K562 (cell line): Measurements from ENCODE around the gene ITSN1. TPM values are rescaled to one million over a fixed set of nuclear protein-coding genes. Genes with fewer than 3 reads are reported as not detected.

Experiments
- ATAC-seq: fragments of 200-7000 bp; cut with Tn5 transposase; 3 replicates; pipeline ENCODE4 v1.9.1; 2020; ENCODE audit warnings: moderate library complexity
- BruUV-seq: library from RNA; stranded (reverse); fragments of 400-500 nt; replicated peaks from 2 replicates; lab custom pipeline; 2021; lab: Mats Ljungman, UMichigan
- CTCF ChIA-PET: fragments of 300-600 bp; formaldehyde crosslinking; extraction: SDS; loops from one replicate; lab custom pipeline; 2021; ENCODE audit warnings: low intra/inter-chr PET ratio; lab: Yijun Ruan, JAX
- POLR2A ChIA-PET: fragments of 300-600, 350-650 bp; sonication (Branson Sonifier 250); formaldehyde crosslinking; extraction: SDS; loops from one replicate; lab custom pipeline; 2021; ENCODE audit warnings: antibody characterized with exemption, inconsistent platforms; lab: Yijun Ruan, JAX
- DNase-seq, 4 experiments: peaks; one replicate each; pipeline versions ENCODE4 v3.0.0 to v3.0.0-alpha.2; 2011 to 2018; ENCODE audit warnings: low spot score in 3 of 4, mixed read lengths in 3 of 4; ENCODE audit errors: extremely low read depth in 1 of 4
- FAIRE-seq: peaks from 2 replicates; lab custom pipeline; 2011; peaks lifted over from hg19 to GRCh38; lab: Jason Lieb, UNC
- H2AFZ ChIP-seq: 2 replicates; pipeline ENCODE4 v1.6.0; 2011; ENCODE audit warnings: low read depth, low read length, control low read depth, inconsistent platforms
- H3K27ac ChIP-seq: fragments of 200-600 bp; 3 replicates; pipeline ENCODE4 v1.8.0; 2011; ENCODE audit warnings: low read depth, mild to moderate bottlenecking, control low read depth, inconsistent platforms, low read length, moderate library complexity, mixed read lengths; ENCODE audit errors: extremely low read depth
- H3K27me3 ChIP-seq, 2 experiments: fragments of 300-600 bp in 1 of 2; 2 replicates in 1 of 2; 3 replicates in 1 of 2; pipeline versions ENCODE4 v1.6.0 to v1.8.0; 2011; ENCODE audit warnings: inconsistent platforms in 2 of 2, low read length in 2 of 2, mild to moderate bottlenecking in 1 of 2, mixed read lengths in 1 of 2, moderate library complexity in 1 of 2; ENCODE audit not compliant: control insufficient read depth in 2 of 2, insufficient read depth in 2 of 2
- H3K36me3 ChIP-seq: fragments of 300-600 bp; 3 replicates; pipeline ENCODE4 v1.8.0; 2011; ENCODE audit warnings: mild to moderate bottlenecking, low read length, inconsistent platforms; ENCODE audit not compliant: control insufficient read depth, insufficient read depth
- H3K4me1 ChIP-seq, 2 experiments: fragments of 200-600 bp in 1 of 2; replicated peaks in 1 of 2; 2 replicates in 1 of 2; 3 replicates in 1 of 2; pipeline versions ENCODE4 v1.5.1 to v1.8.0; 2011; ENCODE audit warnings: inconsistent platforms in 2 of 2, low read length in 2 of 2, mild to moderate bottlenecking in 1 of 2, mixed read lengths in 1 of 2, moderate library complexity in 1 of 2; ENCODE audit not compliant: control insufficient read depth in 2 of 2, insufficient read depth in 2 of 2
- H3K4me2 ChIP-seq: 2 replicates; pipeline ENCODE4 v1.6.1; 2011; ENCODE audit warnings: low read length, control low read depth, inconsistent platforms, mixed read lengths; ENCODE audit not compliant: insufficient read depth
- H3K4me3 ChIP-seq: fragments of 200-600 bp; sonication (generic), shearing (Covaris generic); 2 replicates; pipeline ENCODE4 v1.5.1; 2016; ENCODE audit warnings: control low read depth, inconsistent platforms
- H3K79me2 ChIP-seq: fragments of 200-600 bp; 3 replicates; pipeline ENCODE4 v1.8.0; 2011; ENCODE audit warnings: low read length, inconsistent platforms; ENCODE audit not compliant: control insufficient read depth, insufficient read depth
- H3K9ac ChIP-seq, 2 experiments: 2 replicates each; pipeline versions ENCODE4 v1.6.0 to v1.6.1; 2011; ENCODE audit warnings: low read depth in 2 of 2, low read length in 2 of 2, control low read depth in 1 of 2, inconsistent platforms in 1 of 2, mild to moderate bottlenecking in 1 of 2, mixed read lengths in 1 of 2; ENCODE audit not compliant: insufficient read depth in 1 of 2
- H3K9me1 ChIP-seq: one replicate; pipeline ENCODE4 v1.6.0; 2011; ENCODE audit warnings: inconsistent platforms, mild to moderate bottlenecking, low read length, moderate library complexity; ENCODE audit not compliant: control insufficient read depth, insufficient read depth
- H3K9me3 ChIP-seq: replicated peaks from 2 replicates; pipeline ENCODE4 v1.5.1; 2011; ENCODE audit warnings: low read depth, low read length, inconsistent platforms; ENCODE audit not compliant: control insufficient read depth, insufficient read depth
- H4K20me1 ChIP-seq: replicated peaks from 2 replicates; pipeline ENCODE4 v1.6.1; 2011; ENCODE audit warnings: low read length, inconsistent platforms, mixed read lengths; ENCODE audit not compliant: control insufficient read depth, insufficient read depth
- CREB1 ChIP-seq, 2 experiments: sonication (generic) in 1 of 2; formaldehyde crosslinking in 1 of 2; IDR thresholded peaks; 2 replicates each; pipeline versions ENCODE4 v1.6.1 to v1.8.0; 2012 to 2022; ENCODE audit warnings: inconsistent platforms in 1 of 2, mild to moderate bottlenecking in 1 of 2, missing genetic modification reagents in 1 of 2, moderate library complexity in 1 of 2
- MBD2 ChIP-seq: sonication (generic); IDR thresholded peaks from 2 replicates; pipeline ENCODE4 v1.6.1; 2016; ENCODE audit warnings: low read depth, borderline replicate concordance
- PCBP1 ChIP-seq: fragments of 200-400 bp; formaldehyde crosslinking; IDR thresholded peaks from 2 replicates; pipeline ENCODE4 v1.6.1; 2018; ENCODE audit warnings: mild to moderate bottlenecking, low read depth, low read length; ENCODE audit not compliant: poor library complexity, severe bottlenecking
- RBM14 ChIP-seq: fragments of 200-400 bp; formaldehyde crosslinking; IDR thresholded peaks from 2 replicates; pipeline ENCODE4 v1.6.1; 2018; ENCODE audit warnings: low read depth, mild to moderate bottlenecking, low read length, moderate library complexity, borderline replicate concordance; ENCODE audit not compliant: insufficient read depth
- WGBS: fragments of 100-300 bp; shearing (Covaris generic); methylation state at CpG from one replicate; pipeline ENCODE4 v1.1.6; 2016; ENCODE audit warnings: low coverage, mixed read lengths; ENCODE audit not compliant: insufficient coverage; ENCODE audit errors: missing lambda C conversion rate; 5-methylcytosine and 5-hydroxymethylcytosine counted together
- in situ Hi-C: fragments of 300-500 bp; cut with MboI; formaldehyde crosslinking; loops from 4 replicates; pipeline ENCODE4 v1.15.0; 2018; ENCODE audit warnings: inconsistent platforms, mixed read lengths
- intact Hi-C: fragments of 100-400 bp; cut with micrococcal nuclease; formaldehyde crosslinking; loops from 2 replicates; pipeline ENCODE4 v1.14.2; 2022
- polyA plus RNA-seq, 8 experiments: library from polyadenylated mRNA; depleted of rRNA in 4 of 8; stranded (reverse) in 5 of 8; unstranded in 3 of 8; fragments of >200 nt; fragmentation: Nextera tagmentation in 2 of 8; fragmentation: Illumina TruSeq in 1 of 8; extraction: Ambion mirVana in 2 of 8; extraction: Trizol in 1 of 8; gene quantifications; 2 replicates each; pipeline versions ENCODE4 v1.2.1 to v1.2.3, GENCODE V29; 2011 to 2014; ENCODE audit warnings: inconsistent platforms in 1 of 8, missing spikeins in 1 of 8
- total RNA-seq, 7 experiments: library from RNA; depleted of rRNA in 6 of 7; stranded (reverse); fragments of >200 nt in 6 of 7; fragmentation: Illumina TruSeq in 2 of 7; extraction: Trizol in 2 of 7; gene quantifications; 2 replicates each; pipeline versions ENCODE4 v1.2.1 to v1.2.3, GENCODE V29; 2011 to 2021; ENCODE audit warnings: low replicate concordance in 1 of 7
- TF ChIP-seq, protein P1 (sequence below): fragments of 200-400 bp; formaldehyde crosslinking; IDR thresholded peaks from 2 replicates; pipeline ENCODE4 v1.6.1; 2017; ENCODE audit warnings: mild to moderate bottlenecking, low read depth, low read length, moderate library complexity
- TF ChIP-seq, protein P2 (sequence below): sonication (generic); formaldehyde crosslinking; IDR thresholded peaks from 2 replicates; pipeline ENCODE4 v1.8.0; 2023; ENCODE audit warnings: mild to moderate bottlenecking, missing genetic modification reagents

ITSN1 gene
- total and polyA plus RNA-seq, 9 of the 15 experiments (the other 6 are each of a cell fraction or from before 2014, with no cell fraction given), result 1.1 to 12.6 (median 4.8) TPM

DNA sequence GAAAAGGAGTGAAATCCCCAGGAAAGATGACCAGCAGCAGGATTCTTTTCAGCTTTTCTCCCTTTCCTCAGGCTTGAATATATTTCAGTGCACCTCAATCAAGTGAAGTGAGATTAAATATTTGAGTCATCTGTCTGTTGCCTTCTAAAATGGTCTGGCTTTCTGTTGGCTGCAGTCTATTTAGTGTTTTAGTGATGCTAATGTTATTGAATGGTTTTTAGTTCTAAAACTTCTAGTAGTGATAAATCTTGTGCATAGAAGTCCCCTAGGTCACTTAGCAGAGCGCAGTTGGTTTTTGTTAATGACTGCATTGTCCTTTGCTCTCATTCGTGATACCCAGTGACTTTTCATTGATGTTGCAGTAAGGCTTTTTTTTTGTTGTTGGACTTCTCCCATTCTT, 53.5 kb downstream of the ITSN1 start:
- POLR2A ChIA-PET, result interaction anchor here (1.0 kb wide), 1 partner anchor 9 kb away, joined by 5 read pairs; no protein-coding TSS in a partner anchor

More for the DNA sequence above, 53.5 kb downstream of the ITSN1 start:
- no peak overlapping the region for H3K4me2 ChIP-seq
- CTCF ChIA-PET, result interaction anchor here (0.6 kb wide), 1 partner anchor 870 kb away, joined by 3 read pairs; no protein-coding TSS in a partner anchor
- no TSS peak for BruUV-seq
- 11% methylated on average over 2 of the region's 2 CpGs for WGBS
- H3K36me3 ChIP-seq, result no peaks in the 10 kb centered on the region
- ATAC-seq, result no peak
- H3K9me3 ChIP-seq, result no peaks in the 10 kb centered on the region
- H3K4me3 ChIP-seq, result no peak overlapping the region
- no peak for DNase-seq
- FAIRE-seq, result no peak
- peaks cover 10 to 11% of the 10 kb centered on the region in 2 experiments; a peak in 4 of 5 replicates for H3K27me3 ChIP-seq
- TF ChIP-seq MBD2 (no peak), RBM14 (no peak), PCBP1 (no peak), CREB1 (IDR thresholded peaks at IDR 0.05) (no peak), CREB1 (CRISPR knock-in tag; IDR thresholded peaks at IDR 0.05) (no peak)
- TF ChIP-seq, protein P1, sequence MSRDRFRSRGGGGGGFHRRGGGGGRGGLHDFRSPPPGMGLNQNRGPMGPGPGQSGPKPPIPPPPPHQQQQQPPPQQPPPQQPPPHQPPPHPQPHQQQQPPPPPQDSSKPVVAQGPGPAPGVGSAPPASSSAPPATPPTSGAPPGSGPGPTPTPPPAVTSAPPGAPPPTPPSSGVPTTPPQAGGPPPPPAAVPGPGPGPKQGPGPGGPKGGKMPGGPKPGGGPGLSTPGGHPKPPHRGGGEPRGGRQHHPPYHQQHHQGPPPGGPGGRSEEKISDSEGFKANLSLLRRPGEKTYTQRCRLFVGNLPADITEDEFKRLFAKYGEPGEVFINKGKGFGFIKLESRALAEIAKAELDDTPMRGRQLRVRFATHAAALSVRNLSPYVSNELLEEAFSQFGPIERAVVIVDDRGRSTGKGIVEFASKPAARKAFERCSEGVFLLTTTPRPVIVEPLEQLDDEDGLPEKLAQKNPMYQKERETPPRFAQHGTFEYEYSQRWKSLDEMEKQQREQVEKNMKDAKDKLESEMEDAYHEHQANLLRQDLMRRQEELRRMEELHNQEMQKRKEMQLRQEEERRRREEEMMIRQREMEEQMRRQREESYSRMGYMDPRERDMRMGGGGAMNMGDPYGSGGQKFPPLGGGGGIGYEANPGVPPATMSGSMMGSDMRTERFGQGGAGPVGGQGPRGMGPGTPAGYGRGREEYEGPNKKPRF, result no peak
- TF ChIP-seq, protein P2, sequence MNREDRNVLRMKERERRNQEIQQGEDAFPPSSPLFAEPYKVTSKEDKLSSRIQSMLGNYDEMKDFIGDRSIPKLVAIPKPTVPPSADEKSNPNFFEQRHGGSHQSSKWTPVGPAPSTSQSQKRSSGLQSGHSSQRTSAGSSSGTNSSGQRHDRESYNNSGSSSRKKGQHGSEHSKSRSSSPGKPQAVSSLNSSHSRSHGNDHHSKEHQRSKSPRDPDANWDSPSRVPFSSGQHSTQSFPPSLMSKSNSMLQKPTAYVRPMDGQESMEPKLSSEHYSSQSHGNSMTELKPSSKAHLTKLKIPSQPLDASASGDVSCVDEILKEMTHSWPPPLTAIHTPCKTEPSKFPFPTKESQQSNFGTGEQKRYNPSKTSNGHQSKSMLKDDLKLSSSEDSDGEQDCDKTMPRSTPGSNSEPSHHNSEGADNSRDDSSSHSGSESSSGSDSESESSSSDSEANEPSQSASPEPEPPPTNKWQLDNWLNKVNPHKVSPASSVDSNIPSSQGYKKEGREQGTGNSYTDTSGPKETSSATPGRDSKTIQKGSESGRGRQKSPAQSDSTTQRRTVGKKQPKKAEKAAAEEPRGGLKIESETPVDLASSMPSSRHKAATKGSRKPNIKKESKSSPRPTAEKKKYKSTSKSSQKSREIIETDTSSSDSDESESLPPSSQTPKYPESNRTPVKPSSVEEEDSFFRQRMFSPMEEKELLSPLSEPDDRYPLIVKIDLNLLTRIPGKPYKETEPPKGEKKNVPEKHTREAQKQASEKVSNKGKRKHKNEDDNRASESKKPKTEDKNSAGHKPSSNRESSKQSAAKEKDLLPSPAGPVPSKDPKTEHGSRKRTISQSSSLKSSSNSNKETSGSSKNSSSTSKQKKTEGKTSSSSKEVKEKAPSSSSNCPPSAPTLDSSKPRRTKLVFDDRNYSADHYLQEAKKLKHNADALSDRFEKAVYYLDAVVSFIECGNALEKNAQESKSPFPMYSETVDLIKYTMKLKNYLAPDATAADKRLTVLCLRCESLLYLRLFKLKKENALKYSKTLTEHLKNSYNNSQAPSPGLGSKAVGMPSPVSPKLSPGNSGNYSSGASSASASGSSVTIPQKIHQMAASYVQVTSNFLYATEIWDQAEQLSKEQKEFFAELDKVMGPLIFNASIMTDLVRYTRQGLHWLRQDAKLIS (CRISPR knock-in tag), result no peak
- TF ChIP-seq, all 486 proteins: peak for 0
- Histone ChIP-seq H3K9me1 (no peaks in the 10 kb centered on the region), H3K79me2 (no peaks in the 10 kb centered on the region), H2AFZ (no peak overlapping the region), H3K4me1 (no peaks in the 10 kb centered on the region), H3K9ac (no peak overlapping the region), H3K27ac (no peak overlapping the region), H4K20me1 (no peaks in the 10 kb centered on the region)
- intact Hi-C loops (no loop called here), in situ Hi-C loops (no loop called here)
